Astrocyte of the cerebellum (primary cell): Measurements from ENCODE around the gene NR2F6.

Source experiments
- DNase-seq: peaks from one replicate; pipeline ENCODE4 v3.0.0-alpha.2; 2011; ENCODE audit warnings: low read depth
- H3K4me3 ChIP-seq: 2 replicates; pipeline ENCODE4 v1.5.1; 2011; ENCODE audit warnings: mild to moderate bottlenecking, low read depth, low read length, moderate library complexity
- in situ Hi-C: cut with HindIII; loops from 2 replicates; pipeline ENCODE4 v1.10.0; 2017; ENCODE audit warnings: low sequenced_read_pairs
- TF ChIP-seq, protein P1 (sequence below): IDR thresholded peaks from 2 replicates; pipeline ENCODE4 v1.5.1; 2012; ENCODE audit warnings: low read length, low read depth, moderate library complexity, mild to moderate bottlenecking; ENCODE audit errors: missing control alignments

NR2F6 gene

DNA sequence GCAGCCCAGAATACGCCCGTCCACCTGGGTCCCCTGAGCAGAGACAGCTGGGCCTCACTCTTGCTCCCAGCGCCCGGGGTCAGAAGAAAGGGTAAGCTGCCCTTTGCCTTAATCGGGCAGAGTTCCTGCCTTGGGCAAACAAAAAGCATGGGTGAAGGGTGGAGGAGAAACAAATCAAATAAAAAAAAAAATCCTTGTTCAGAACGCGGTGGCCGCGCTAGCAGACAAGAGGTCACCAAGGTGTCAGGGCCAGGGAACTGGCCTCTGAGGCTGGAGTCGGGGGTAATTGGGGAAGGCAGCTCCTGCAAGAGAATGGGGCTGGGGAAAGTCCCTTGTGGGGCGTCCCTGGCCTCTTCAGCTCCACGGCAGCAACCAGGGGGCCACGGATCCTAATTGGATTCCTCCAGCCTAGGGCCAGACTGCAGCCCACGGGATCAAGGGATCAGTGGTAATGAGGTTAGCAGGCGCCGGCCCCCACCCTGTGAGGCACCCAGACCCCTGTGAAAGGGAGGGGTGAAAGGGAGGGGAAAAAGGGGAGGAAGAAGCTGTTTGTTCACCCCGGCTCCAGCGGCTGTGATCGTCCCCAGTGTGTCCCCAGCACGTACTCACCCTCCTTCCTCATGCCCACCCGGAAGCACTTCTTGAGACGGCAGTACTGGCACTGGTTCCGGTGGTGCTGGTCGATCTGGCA lies 5.5 kb downstream of the NR2F6 start:
- in situ Hi-C loops = loop anchor here (10.0 kb wide), 1 partner anchor 75 kb away; no protein-coding TSS in a partner anchor
- DNase-seq = no peak
- TF ChIP-seq, protein P1, sequence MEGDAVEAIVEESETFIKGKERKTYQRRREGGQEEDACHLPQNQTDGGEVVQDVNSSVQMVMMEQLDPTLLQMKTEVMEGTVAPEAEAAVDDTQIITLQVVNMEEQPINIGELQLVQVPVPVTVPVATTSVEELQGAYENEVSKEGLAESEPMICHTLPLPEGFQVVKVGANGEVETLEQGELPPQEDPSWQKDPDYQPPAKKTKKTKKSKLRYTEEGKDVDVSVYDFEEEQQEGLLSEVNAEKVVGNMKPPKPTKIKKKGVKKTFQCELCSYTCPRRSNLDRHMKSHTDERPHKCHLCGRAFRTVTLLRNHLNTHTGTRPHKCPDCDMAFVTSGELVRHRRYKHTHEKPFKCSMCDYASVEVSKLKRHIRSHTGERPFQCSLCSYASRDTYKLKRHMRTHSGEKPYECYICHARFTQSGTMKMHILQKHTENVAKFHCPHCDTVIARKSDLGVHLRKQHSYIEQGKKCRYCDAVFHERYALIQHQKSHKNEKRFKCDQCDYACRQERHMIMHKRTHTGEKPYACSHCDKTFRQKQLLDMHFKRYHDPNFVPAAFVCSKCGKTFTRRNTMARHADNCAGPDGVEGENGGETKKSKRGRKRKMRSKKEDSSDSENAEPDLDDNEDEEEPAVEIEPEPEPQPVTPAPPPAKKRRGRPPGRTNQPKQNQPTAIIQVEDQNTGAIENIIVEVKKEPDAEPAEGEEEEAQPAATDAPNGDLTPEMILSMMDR = no peak
- no peak overlapping the region for H3K4me3 ChIP-seq

DNA sequence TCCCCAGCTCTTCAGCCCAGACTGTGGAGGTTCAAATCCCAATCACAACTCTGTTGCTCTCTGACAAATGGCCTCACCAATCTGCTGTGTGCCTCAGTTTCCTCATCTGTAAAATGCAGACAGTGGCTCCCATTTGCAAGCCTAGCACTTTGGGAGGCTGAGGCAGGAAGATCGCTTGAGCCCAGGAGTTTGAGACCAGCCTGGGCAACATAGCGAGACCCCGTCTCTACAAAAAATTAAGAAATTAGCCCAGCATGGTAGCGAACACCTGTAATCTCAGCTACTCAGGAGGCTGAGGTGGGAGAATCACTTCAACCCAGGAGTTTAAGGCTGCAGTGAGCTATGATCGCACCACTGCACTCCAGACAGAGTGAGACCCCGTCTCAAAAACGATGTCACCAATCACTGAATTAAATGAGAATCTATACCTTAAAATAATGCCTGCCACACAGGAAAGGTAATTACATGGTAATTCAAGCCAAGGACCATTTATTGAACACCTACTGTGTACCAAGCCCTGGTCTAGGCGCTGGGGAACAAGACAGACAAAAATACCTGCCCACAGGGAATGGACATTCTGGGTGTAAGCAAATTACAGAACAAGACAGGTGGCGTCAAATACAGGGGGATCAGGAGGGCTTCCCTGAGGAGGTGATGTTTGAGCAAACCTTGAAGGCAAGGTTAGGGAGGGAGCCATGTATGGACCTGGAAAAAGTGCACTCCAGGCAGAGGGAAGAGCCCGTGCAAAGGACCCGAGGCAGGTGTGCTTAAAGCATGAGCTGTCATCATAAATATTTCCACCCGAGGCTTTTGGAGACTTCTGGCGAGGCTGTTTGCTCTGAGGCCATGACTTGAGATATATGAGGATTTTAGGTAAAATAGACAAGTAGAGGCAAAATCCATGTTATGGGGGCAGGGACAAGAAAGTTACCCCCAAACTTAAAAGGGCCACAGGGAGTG lies 7.7 kb downstream of the NR2F6 start:
- H3K4me3 ChIP-seq = no peak overlapping the region
- in situ Hi-C loops = no loop called here
- DNase-seq = no peak
- TF ChIP-seq, protein P1 = no peak

DNA sequence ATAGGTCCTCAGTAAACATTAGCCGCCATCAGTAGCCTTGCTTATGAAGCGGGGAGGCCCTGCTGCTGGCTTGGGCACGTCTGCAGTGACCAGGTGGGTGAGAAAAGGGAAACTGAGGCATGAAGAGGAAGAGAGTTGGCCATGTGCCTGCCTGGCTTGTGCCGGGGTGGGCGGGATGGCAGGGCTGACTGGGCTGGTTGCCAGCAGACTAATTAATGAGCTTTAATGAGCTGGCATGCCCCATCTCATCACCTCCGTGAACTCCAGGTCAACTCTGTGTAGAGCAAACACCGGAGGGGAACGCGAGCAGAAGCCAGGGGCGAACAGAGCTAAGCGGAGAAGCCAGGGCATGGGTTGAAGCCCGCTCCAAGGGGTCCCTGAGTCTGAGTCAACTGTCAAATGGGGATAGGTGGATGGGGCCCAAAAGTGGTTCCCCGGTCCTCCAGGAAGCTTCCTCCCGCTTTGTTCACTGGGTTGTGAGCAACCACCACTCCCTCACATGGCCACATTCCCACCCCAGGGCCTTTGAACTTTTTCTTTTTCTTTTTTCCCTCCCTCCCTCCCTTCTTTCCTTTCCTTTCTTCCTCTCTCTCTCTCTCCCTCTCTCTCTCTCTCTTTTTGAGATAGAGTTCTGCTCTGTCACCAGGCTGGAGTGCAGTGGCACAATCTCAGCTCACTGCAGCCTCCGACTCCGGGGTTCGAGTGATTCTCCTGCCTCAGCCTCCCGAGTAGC lies 8.7 kb downstream of the NR2F6 start:
- DNase-seq = no peak
- in situ Hi-C loops = no loop called here
- TF ChIP-seq, protein P1 = no peak
- H3K4me3 ChIP-seq = no peak overlapping the region

DNA sequence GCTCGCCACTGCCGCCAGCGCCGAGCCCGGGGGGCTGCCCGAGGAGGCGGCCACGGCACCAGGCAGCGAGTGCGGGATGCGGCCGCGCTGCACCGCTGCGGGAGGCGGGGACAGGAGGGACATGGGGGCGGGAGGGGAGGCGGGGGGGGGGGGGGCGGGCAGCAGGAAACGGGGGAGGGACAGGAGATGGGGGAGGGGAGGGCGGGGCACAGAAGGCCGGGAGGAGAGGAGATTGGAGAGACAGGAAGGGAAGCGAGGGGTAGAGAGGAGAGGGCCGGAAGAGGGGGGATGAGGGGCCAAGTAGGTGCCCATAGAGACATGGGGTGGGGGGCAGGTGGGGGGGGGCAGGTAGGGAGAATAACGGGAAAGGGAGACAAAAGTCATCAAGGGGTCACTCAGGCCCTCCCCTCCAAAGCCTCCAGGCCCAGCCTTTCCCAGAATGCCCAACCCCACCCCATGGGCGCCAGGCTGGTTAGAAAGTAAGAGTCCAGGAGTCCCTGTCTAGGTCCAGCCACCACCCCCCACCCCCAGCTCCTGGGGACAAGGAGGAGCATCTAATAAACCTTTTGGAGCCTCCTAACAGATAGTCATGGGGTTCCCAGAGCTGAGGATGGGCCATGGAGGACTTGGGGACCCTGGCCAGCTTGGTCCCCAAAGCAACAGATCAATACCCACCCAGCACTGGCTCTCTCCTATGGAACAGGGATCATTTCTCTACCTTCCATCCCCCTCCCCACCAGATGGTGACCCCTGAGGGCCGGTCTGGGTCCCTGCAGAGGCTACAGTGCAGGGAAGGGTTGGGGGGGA lies 9.5 kb downstream of the NR2F6 start:
- H3K4me3 ChIP-seq = peak overlapping the region; percentile 36
- in situ Hi-C loops = no loop called here
- TF ChIP-seq, protein P1 = no peak
- DNase-seq = no peak

DNA sequence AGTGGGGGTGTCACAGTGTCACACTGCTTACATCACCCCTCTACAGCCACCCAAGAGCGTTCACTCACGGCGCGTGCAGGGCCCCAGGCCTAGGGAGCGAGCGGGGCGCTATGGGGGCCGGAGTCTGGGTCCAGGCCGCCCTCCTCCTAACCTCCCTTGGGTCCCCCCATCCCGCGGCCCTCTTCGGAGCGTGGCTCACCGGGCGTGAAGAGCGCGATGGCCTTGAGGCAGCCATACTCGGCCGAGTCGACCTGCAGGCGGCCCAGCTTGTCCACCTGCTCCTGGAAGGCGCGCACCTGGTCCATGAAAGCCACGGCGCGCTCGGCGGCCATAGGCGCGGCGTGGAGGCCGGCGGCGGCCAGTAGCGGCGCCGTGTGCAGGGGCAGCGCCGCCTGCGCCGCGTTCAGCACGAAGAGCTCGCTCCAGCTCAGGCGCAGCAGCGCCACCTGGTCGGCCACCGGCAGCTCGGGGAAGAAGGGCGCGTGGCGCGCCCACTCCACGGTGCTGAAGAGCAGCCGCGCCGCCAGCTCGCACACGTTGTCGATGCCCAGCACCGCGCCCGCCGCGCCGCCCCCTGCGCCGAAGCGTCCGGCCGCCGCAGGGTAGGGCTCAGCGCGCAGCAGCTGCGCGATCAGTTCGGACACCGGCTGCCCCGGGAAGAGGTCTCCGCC lies 10.3 kb downstream of the NR2F6 start:
- TF ChIP-seq, protein P1 = peak; percentile 42
- in situ Hi-C loops = no loop called here
- no peak for DNase-seq
- peak overlapping the region; percentile 36 for H3K4me3 ChIP-seq
